GM18519 (cell line): ENCODE results near the gene TFDP1.
"Not testable (repeated sequence)": the region's sequence is repeated elsewhere in the genome, so short reads cannot be mapped to it uniquely, and the experiment has no call there.

ENCODE experiments used
- ATAC-seq: cut with Tn5 transposase; IDR thresholded peaks from one replicate; pipeline ENCODE4 v1.9.1; 2021; ENCODE audit warnings: mild to moderate bottlenecking, moderate library complexity; ENCODE audit not compliant: unreplicated experiment, low FRiP score

Gene TFDP1

DNA sequence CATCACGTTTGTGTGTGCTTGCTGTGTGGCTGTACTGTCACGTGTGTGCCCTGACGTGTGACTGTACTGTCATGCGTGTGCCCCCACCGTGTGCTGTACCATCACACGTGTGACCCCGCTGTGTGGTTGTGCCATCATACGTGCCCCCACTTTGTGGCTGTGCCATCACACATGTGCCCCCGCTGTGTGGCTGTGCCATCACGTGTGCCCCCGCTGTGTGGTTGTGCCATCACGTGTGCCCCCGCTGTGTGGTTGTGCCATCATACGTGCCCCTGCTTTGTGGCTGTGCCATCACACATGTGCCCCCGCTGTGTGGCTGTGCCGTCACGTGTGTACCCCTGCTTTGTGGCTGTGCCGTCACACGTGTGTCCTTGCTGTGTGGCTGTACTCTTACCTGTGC is 25.7 kb downstream of the TFDP1 start:
- ATAC-seq, result no peak

DNA sequence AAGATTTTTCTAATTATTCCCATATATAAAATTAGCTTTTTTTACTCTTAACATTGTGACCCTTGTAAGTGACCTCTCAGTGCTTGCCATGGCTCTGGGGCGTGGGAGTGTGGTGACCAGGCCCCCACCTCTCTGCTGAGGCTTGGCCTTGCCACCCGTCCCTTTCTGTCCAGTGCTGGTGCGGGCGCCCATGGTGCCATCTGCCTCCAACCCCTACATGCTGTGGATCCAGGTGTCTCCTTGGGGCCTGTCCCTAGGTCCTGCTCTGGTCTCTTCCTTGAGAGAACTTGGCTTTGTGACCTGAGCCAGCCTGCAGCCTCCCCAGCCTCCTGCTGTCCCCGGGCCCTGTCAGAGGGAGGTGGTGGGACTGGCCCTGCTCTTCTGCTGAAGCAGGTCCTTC is 27.4 kb downstream of the TFDP1 start:
- ATAC-seq, result no peak

DNA sequence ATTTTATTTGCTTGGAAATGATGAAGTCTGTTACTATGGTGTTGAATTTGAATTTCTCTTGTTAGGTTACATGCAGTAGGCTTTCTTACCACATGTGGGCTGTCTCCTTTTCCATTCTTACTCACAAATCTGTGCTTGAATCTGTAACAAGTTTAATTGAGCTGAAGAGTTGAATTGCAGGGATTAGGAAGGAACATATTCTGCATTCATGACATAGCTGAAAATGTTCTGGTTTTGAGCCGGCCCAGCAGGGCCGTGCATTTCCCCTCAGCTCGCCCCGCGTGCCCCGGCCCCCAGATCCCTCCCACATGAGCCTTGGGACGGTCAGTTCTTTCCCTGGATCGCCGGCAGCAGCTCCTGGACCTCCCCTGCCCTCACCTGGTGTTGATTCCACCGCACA is 28.1 kb downstream of the TFDP1 start:
- no peak for ATAC-seq

DNA sequence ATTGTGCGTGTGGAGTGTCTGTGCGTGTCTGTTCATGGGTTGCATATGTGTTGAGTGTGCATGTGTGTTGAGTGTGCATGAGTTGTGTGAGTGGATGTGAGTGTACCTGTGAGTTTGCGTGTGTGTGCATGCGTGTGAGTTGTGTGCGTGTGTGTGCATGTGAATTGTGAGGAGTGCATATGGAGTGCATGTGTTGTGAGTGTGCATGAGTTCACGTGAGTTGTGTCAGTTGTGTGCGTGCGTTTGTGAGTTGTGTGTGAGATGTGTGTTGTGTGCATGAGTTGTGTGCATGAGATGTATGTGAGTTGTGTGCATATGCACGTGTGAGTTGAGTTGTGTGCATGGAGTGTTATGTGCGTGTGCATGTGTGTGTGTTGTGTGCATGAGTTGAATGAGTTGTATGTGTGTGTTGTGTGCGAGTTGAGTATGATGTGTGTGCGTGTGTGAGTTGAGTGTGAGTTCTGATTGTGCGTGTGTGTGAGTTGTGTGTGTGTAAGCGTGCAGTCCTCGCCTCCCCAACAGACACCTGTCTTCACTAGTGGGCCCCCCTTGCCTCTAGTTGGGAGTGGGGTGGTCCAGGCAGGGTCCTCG is 29.3 kb downstream of the TFDP1 start:
- ATAC-seq, result no peak

DNA sequence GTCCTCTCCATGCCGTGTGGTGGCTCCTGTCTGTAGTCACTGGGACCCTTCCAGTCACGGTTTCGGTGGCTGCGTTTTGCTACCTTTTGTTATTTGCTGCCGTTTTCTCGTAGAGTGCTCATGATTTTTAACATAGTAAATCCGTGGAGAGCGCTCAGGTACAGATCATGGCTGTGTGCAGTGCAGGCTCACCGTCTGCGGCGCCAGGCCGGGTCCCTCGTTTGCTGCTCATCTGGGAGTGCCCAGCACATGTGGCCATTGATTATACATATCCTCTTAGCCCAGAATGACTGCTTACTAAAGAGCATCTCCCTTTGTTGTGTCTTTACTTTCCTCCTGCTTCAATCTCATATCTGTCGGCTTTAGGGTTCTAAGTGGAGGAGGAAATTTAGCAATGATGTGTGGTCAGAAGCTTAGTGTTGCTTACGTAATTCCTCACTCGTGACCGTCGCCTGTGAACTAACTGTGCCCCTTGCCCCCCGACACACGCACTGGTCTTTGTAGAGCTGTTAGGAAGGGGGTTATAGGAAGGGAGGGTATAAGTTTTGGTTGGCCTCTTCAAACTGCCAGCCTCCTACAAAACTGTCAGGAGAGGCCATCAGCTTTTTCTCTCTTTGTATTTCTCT is 31.8 kb downstream of the TFDP1 start:
- ATAC-seq, result no peak

DNA sequence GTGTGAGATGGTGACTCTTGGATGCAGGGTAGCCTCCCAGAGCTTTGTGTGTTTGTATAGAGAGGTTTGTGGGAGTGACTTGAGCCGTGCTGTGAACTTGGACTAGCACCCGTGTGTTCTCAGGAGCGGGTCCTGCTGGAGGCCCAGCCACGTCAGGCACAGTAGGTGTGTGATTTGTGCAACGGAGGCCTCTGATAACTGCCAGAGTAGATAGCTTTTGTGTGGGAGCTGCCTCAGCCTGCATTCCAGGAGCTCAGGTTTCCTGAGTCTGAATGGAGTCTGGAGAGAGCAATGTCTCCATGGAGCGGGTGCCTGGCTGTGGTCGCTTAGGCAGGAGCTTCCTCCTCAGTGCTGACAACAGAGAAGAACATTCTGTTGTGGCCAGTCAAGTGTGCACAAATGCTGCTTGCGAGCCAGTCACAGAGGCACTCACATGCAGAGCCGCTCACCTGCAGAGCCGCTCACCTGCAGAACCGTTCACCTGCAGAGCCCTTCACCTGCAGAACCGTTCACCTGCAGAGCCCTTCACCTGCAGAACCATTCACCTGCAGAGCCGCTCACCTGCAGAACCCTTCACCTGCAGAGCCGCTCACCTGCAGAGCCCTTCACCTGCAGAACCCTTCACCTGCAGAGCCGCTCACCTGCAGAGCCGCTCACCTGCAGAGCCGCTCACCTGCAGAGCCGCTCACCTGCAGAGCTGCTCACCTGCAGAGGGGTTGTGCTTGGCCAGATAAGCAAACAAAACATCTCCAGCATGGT is 32.6 kb downstream of the TFDP1 start:
- ATAC-seq, result no peak

DNA sequence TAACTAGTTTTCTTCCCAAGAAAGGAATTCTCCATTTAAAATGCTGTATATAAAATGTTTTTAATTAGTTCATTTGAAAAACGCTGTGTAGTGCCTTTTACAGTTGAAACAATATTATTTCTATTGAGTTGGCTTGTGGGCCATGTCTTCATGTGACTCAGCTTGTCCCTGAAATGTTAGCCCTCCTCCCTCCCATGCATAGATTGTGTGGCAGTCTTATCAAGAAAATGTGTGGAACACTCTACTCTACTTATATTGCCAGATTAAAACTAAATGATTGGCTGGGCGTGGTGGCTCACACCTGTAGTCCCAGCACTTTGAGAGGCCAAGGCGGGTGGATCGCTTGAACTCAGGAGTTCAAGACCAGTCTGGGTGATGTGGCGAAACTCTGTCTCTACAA is 33.4 kb downstream of the TFDP1 start:
- no peak for ATAC-seq

DNA sequence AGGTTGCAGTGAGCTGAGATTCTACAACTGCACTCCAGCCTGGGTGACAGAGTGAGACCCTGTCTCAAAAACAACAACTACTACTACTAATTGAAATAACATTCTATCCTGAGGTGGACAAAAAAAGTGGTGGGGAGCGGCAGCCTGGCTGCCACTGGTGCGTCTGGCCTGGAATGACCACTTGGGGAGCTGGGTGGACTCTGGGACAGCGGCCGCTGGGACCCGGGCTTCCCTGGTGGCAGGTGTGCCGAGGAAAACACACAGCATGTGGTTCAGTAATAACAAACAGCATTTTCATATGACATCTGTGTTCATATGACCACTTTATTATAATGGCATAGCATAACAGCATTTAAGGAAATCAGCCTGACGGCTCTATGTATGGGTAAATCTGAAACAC is 33.9 kb downstream of the TFDP1 start:
- no peak for ATAC-seq

DNA sequence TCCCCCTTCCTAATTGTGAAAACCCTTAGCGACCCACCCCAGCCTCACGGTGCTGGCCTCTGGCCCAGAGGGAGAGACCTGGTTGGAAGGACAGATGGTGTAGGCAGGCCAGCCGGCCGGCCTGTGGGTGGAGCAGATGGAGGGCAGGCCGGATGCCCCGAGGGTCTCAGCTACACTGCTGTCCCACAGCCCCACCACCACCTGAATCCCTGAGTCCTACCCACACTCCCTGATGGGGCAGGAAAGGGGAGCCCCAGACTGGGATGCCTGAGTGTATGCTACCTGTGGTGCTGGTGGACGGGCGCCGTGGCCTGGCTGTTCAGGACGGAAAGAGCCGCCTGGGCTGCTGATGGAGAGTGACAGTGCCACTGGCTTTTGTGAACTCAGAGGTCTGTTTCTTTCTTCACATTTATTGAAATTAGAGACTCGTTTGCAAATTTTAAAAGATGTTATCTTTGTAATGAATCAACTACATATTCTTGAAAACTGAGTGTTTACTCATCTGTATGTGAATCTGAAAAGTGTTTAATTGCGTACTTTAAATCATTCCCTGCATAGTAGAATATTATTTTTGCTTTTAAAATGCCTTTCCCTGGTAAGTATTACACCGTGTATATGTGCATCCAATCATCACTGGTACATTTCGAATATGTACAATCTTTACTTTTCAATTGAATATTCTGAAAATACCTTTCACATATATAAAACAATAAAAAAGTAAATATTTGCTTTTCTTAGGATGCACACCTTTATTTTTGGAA is 35.7 kb downstream of the TFDP1 start:
- ATAC-seq, result no peak

DNA sequence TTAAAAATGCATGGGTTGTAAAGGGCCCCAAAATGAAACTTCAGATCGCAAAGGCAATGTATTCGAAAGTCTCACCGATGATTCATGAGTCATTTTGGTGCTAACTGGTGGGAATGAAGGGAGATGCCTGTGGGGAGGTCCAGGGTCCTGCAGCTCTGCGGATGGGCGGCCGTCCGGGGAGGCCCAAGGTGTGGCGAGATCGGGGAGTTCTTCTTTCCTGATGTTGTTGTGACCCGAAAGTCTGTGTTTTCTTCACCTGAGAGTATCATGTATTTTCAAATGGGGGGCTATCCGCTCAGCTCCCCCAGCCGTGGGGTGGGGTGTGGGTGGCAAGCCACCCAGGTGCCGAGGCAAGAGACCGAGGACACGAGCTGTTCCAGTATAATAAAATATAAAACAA is 36.5 kb downstream of the TFDP1 start:
- no peak for ATAC-seq

DNA sequence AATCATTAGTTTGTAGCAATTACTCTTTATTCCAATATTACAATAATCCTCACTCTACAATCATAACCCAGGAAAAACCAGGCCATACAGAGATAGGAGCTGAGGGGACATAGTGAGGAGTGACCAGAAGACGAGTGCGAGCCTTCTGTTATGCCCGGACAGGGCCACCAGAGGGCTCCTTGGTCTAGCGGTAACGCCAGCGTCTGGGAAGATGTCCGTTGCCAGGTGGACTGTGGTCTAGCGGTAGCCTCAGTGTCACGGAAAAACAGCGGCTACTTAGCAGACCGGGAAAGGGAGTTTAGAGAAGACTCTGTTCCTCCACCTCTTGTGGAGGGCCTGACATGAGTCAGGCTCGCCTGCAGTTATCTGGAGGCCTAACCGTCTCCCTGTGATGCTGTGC is 36.9 kb downstream of the TFDP1 start:
- ATAC-seq, result not testable (repeated sequence)

DNA sequence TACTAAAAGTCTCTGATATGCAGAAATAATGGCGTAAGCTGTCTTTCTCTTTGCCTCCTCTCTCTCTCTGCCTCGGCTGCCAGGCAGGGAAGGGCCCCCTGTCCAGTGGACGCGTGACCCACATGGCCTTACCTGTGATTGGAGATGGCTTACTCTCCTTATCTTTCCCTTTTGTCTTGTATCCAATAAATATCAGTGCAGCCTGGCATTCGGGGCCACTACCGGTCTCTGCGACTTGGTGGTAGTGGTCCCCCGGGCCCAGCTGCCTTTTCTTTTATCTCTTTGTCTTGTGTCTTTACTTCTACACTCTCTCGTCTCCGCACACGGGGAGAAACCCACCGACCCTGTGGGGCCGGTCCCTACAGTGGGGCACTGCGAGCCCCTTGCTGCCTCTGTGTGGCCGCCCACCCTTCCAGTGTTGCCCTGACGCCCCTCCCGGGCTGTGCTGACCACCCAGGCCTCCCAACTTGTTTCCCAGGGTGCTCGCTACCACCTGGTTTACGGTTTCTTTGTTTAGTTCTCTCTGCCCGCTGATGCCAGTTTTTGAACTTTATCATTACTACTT is 37.5 kb downstream of the TFDP1 start:
- ATAC-seq, result not testable (repeated sequence)

DNA sequence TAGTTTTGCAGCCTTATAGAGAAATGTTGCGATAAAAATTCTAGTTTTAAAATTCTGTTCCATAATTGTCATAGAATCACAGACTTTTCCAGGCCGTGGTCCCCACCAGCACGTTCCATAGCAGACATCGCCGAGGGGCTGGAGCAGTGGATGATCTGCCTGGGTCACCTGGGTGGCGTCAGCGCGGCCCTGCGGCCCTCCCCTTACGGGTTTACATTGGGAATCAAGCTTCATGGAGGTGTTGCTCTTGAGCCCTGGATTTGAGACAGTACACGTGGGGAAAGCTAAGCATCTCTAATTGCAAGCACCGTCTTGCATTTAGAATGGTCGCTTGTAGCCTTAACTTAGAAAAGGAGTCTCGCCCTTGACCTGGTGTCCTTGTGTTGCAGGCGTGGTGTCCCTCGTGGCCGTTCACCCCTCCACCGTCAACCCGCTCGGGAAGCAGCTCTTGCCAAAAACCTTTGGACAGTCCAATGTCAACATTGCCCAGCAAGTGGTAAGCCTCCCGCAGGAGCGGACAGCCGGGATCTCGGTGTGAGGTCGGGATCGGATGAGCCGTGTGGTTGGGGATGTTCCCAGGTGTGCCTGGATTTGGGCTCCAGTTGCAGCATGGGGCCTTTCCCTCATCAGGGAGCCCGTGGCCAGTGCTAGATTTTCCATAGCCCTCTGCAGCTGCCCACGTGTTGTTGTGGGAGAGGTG is 38.4 kb downstream of the TFDP1 start:
- ATAC-seq, result no peak

DNA sequence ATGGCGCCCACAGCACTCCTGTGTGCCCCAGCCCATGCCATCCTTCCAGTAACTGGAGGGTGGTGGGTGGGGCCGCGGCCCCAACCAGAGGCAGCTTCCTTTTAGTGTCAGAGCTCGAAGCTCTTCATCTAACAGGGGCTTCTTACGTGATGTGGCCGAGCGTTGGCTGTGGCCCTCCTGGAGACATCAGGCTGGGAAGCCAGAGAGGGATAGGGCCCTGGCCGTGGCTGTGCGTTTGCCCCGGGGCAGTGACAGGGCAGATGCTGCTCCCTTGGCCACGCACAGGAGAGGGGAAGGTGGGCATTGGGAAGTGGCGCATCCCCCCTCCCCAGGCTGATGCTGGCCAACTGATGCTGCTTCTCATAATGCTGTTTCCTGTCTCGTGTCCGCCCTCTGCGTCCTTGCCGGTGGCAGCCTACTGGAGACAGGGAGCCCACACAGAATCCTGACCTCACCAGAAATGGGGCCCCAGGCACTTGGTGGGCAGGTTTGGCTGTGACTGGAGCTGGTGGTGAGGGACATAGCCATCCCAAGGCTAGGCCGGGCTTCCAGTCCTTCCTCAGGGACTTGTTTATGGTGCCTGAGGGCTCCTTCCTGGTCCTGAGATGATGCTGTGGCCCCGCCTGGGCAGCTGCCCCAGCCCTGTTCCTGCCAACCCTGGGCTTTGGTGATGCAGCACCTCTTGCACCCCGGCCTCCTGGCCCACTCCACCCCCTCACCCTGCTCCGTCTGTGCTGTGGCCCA is 39.1 kb downstream of the TFDP1 start:
- no peak for ATAC-seq

DNA sequence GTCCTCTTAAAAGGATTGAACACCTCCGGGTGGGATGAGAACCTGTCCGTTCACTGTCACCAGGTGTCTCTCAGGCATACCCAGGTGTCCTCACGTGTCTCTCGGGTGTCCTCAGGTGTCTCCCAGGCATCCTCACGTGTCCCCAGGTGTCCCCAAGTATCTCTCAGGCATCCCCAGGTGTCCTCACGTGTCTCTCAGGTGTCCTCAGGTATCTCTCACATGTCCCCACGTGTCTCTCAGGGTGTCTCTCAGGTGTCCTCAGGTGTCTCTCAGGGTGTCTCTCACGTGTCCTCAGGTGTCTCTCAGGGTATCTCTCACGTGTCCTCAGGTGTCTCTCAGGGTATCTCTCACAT is 39.7 kb downstream of the TFDP1 start:
- no peak for ATAC-seq

DNA sequence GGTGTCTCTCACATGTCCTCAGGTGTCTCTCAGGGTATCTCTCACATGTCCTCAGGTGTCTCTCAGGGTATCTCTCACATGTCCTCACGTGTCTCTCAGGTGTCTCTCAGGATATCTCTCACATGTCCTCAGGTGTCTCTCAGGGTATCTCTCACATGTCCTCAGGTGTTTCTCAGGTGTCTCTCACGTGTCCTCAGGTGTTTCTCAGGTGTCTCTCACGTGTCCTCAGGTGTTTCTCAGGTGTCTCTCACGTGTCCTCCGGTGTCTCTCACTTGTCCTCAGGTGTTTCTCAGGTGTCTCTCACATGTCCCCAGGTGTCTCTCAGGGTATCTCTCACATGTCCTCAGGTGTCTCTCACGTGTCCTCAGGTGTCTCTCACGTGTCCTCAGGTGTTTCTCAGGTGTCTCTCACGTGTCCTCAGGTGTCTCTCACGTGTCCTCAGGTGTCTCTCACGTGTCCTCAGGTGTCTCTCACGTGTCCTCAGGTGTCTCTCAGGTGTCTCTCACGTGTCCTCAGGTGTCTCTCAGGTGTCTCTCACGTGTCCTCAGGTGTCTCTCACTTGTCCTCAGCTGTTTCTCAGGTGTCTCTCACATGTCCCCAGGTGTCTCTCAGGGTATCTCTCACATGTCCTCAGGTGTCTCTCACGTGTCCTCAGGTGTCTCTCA is 40.2 kb downstream of the TFDP1 start:
- ATAC-seq, result not testable (repeated sequence)

DNA sequence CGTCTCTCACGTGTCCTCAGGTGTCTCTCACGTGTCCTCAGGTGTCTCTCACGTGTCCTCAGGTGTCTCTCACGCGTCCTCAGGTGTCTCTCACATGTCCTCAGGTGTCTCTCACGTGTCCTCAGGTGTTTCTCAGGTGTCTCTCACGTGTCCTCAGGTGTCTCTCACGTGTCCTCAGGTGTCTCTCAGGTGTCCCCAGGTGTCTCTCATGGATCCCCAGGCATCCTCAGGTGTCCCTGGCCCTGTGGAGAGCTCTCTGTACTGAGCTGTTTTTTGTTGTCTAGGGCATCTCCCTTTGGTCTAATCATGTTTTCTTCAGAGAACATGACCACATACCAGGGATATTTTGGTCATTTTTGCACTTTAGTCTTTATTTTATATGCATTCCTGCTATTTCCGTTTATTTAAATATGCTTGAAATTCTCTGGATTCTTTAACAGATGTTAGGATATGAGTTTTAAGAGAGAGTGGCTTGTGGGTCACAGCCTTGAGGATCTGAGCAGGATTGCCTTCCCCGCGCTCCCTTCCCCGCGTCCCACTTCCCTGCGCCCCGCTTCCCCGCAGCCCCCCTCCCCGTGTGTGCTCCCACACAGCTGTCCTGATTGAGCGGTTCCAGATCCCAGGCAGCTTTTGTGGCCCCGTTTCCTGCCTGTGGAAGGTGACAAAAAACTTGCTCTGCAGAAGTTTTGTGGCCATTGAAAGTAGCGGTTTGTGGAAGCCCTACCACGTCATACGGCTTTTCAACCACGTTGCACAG is 41.6 kb downstream of the TFDP1 start:
- no peak for ATAC-seq

DNA sequence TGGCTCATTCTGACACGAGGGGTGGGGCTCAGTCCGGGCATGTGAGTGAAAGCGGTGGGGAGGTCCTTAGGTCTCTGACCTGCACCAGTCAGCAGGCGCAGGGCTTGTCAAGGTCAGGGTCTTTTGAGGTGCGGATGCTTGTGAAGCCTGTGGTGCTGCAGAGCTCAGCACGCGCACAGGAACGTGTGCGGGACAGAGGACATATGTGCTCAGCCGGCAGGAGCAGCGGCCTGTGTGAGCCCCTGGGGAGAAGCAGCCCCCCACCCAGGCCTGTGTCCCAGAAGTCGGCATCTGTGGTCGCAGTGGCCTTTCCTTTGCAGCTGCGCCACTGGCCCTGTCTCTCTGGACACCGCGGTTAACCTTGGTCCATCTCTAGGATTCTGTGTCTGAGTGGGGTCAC is 42.6 kb downstream of the TFDP1 start:
- ATAC-seq, result no peak
